Mesendoderm (in vitro differentiated cells): ENCODE results near the gene IRS1.
A peak's percentile ranks its signal among the peaks of the same experiment; 100 is the strongest.

Experiments used
- DNase-seq: peaks from one replicate; pipeline ENCODE4 v3.0.0; 2013
- H2AK5ac ChIP-seq: 2 replicates; pipeline ENCODE4 v1.6.1; 2013; ENCODE audit warnings: low read length, inconsistent platforms
- H2BK120ac ChIP-seq: 2 replicates; pipeline ENCODE4 v1.6.1; 2013; ENCODE audit warnings: low read depth, mild to moderate bottlenecking, low read length, moderate library complexity, mixed read lengths
- H2BK15ac ChIP-seq: replicated peaks from 2 replicates; pipeline ENCODE4 v1.6.1; 2013; ENCODE audit warnings: low read depth, mild to moderate bottlenecking, moderate library complexity
- H2BK5ac ChIP-seq: 2 replicates; pipeline ENCODE4 v1.6.1; 2013; ENCODE audit warnings: low read length, inconsistent platforms
- H3K18ac ChIP-seq: 2 replicates; pipeline ENCODE4 v1.6.1; 2013; ENCODE audit warnings: mild to moderate bottlenecking, low read length, mixed read lengths
- H3K23ac ChIP-seq: one replicate; pipeline ENCODE4 v1.6.1; 2013; ENCODE audit warnings: low read length
- H3K27ac ChIP-seq: 2 replicates; pipeline ENCODE4 v1.5.1; 2013; ENCODE audit warnings: low read depth, mild to moderate bottlenecking, inconsistent platforms, low read length, moderate library complexity
- H3K27me3 ChIP-seq: 2 replicates; pipeline ENCODE4 v1.6.1; 2013; ENCODE audit warnings: low read length, control low read depth, mild to moderate bottlenecking, inconsistent platforms; ENCODE audit not compliant: insufficient read depth, poor library complexity
- H3K36me3 ChIP-seq: 2 replicates; pipeline ENCODE4 v1.6.1; 2013; ENCODE audit warnings: low read length, inconsistent platforms; ENCODE audit not compliant: control insufficient read depth, insufficient read depth
- H3K4ac ChIP-seq: one replicate; pipeline ENCODE4 v1.6.1; 2013; ENCODE audit warnings: low read depth, mild to moderate bottlenecking, low read length, moderate library complexity
- H3K4me1 ChIP-seq: 2 replicates; pipeline ENCODE4 v1.6.1; 2013; ENCODE audit warnings: low read depth, low read length, inconsistent platforms; ENCODE audit not compliant: control insufficient read depth
- H3K4me2 ChIP-seq: 2 replicates; pipeline ENCODE4 v1.6.1; 2013; ENCODE audit warnings: low read length
- H3K4me3 ChIP-seq: 2 replicates; pipeline ENCODE4 v1.5.1; 2013; ENCODE audit warnings: mild to moderate bottlenecking, low read length
- H3K56ac ChIP-seq: one replicate; pipeline ENCODE4 v1.6.1; 2013; ENCODE audit warnings: low read length
- H3K79me1 ChIP-seq: 2 replicates; pipeline ENCODE4 v1.6.1; 2013; ENCODE audit warnings: low read length, inconsistent platforms
- H3K79me2 ChIP-seq: 2 replicates; pipeline ENCODE4 v1.6.1; 2013; ENCODE audit warnings: mild to moderate bottlenecking, low read length; ENCODE audit not compliant: control insufficient read depth, insufficient read depth
- H3K9ac ChIP-seq: 2 replicates; pipeline ENCODE4 v1.6.1; 2013; ENCODE audit warnings: low read length, inconsistent platforms
- H4K5ac ChIP-seq: one replicate; pipeline ENCODE4 v1.6.1; 2013; ENCODE audit warnings: low read length
- H4K8ac ChIP-seq: one replicate; pipeline ENCODE4 v1.6.1; 2013; ENCODE audit warnings: low read depth, mild to moderate bottlenecking, control low read depth, low read length, moderate library complexity
- WGBS: extraction: QIAGEN DNeasy Blood & Tissue Kit; methylation state at CpG from one replicate; pipeline ENCODE4 v1.1.7; 2013; ENCODE audit warnings: low lambda C conversion rate, missing lambda C conversion rate; ENCODE audit not compliant: insufficient coverage; ENCODE audit errors: extremely low coverage; 5-methylcytosine and 5-hydroxymethylcytosine counted together

The IRS1 gene

GRCh38 chr2:226797989-226798421 lies 1.6 kb downstream of the IRS1 start:
- Histone ChIP-seq H3K9ac (peak overlapping the region; percentile 84), H3K36me3 (peaks cover 2% of the 10 kb centered on the region), H3K4me3 (peak overlapping the region; percentile 19), H4K5ac (no peak overlapping the region), H3K79me2 (peaks cover 53% of the 10 kb centered on the region), H3K4ac (no peak overlapping the region), H3K4me2 (peak overlapping the region; percentile 83), H2BK15ac (no peak overlapping the region), H3K23ac (peak overlapping the region; percentile 72), H3K18ac (no peak overlapping the region), H3K56ac (peak overlapping the region; percentile 91), H3K27ac (no peak overlapping the region), H2BK120ac (no peak overlapping the region), H3K27me3 (no peaks in the 10 kb centered on the region), H2AK5ac (no peak overlapping the region), H3K4me1 (peaks cover 8% of the 10 kb centered on the region), H3K79me1 (peaks cover 7% of the 10 kb centered on the region), H4K8ac (no peak overlapping the region), H2BK5ac (peak overlapping the region; percentile 35)
- WGBS, result no CpG with 5 or more reads among the region's 23 CpGs
- no peak for DNase-seq

GRCh38 chr2:226797289-226797988 lies 2.2 kb downstream of the IRS1 start:
- Histone ChIP-seq H3K18ac (no peak overlapping the region), H3K9ac (peak overlapping the region; percentile 84), H2BK15ac (no peak overlapping the region), H3K4ac (no peak overlapping the region), H3K23ac (no peak overlapping the region), H3K79me2 (peaks cover 57% of the 10 kb centered on the region), H3K4me2 (peak overlapping the region; percentile 83), H2BK120ac (no peak overlapping the region), H3K4me3 (no peak overlapping the region), H3K4me1 (peaks cover 11% of the 10 kb centered on the region), H4K5ac (no peak overlapping the region), H3K56ac (peak overlapping the region; percentile 91), H3K27ac (no peak overlapping the region), H4K8ac (no peak overlapping the region), H3K27me3 (no peaks in the 10 kb centered on the region), H2BK5ac (no peak overlapping the region), H3K36me3 (peaks cover 2% of the 10 kb centered on the region), H3K79me1 (peaks cover 9% of the 10 kb centered on the region), H2AK5ac (no peak overlapping the region)
- DNase-seq, result no peak
- no CpG with 5 or more reads among the region's 50 CpGs for WGBS

GRCh38 chr2:226796840-226797288 lies 2.8 kb downstream of the IRS1 start:
- Histone ChIP-seq H3K79me1 (peaks cover 9% of the 10 kb centered on the region), H2BK120ac (no peak overlapping the region), H2BK15ac (no peak overlapping the region), H3K9ac (no peak overlapping the region), H3K79me2 (peaks cover 60% of the 10 kb centered on the region), H3K4ac (no peak overlapping the region), H3K4me3 (no peak overlapping the region), H3K27me3 (no peaks in the 10 kb centered on the region), H4K8ac (no peak overlapping the region), H3K4me2 (no peak overlapping the region), H3K4me1 (peaks cover 11% of the 10 kb centered on the region), H3K18ac (no peak overlapping the region), H4K5ac (no peak overlapping the region), H2AK5ac (no peak overlapping the region), H3K23ac (no peak overlapping the region), H2BK5ac (no peak overlapping the region), H3K27ac (no peak overlapping the region), H3K56ac (peak overlapping the region; percentile 6), H3K36me3 (peaks cover 2% of the 10 kb centered on the region)
- no CpG with 5 or more reads among the region's 17 CpGs for WGBS
- peak; percentile 33 for DNase-seq

GRCh38 chr2:226796012-226796839 lies 3.4 kb downstream of the IRS1 start:
- Histone ChIP-seq H4K5ac (no peak overlapping the region), H2BK15ac (no peak overlapping the region), H3K4me1 (peaks cover 11% of the 10 kb centered on the region), H3K18ac (no peak overlapping the region), H3K27ac (no peak overlapping the region), H3K9ac (no peak overlapping the region), H3K79me2 (peaks cover 60% of the 10 kb centered on the region), H3K36me3 (peaks cover 2% of the 10 kb centered on the region), H3K56ac (peak overlapping the region; percentile 52), H3K79me1 (peaks cover 9% of the 10 kb centered on the region), H4K8ac (no peak overlapping the region), H2BK5ac (no peak overlapping the region), H2BK120ac (no peak overlapping the region), H2AK5ac (no peak overlapping the region), H3K4me2 (no peak overlapping the region), H3K23ac (peak overlapping the region; percentile 57), H3K4ac (no peak overlapping the region), H3K27me3 (no peaks in the 10 kb centered on the region), H3K4me3 (no peak overlapping the region)
- no CpG with 5 or more reads among the region's 25 CpGs for WGBS
- DNase-seq, result no peak

GRCh38 chr2:226795281-226796011 lies 4.2 kb downstream of the IRS1 start:
- H4K5ac ChIP-seq, result no peak overlapping the region
- H3K27me3 ChIP-seq, result no peaks in the 10 kb centered on the region
- DNase-seq, result no peak
- no peak overlapping the region for H3K27ac ChIP-seq
- H3K79me2 ChIP-seq, result peaks cover 60% of the 10 kb centered on the region
- no peak overlapping the region for H2BK15ac ChIP-seq
- no peak overlapping the region for H4K8ac ChIP-seq
- peak overlapping the region; percentile 23 for H3K9ac ChIP-seq
- no peak overlapping the region for H2BK120ac ChIP-seq
- H3K23ac ChIP-seq, result peak overlapping the region; percentile 1
- H3K4me1 ChIP-seq, result peaks cover 8% of the 10 kb centered on the region
- H3K79me1 ChIP-seq, result peaks cover 9% of the 10 kb centered on the region
- H3K18ac ChIP-seq, result no peak overlapping the region
- no peak overlapping the region for H3K4ac ChIP-seq
- peak overlapping the region; percentile 24 for H3K4me2 ChIP-seq
- no CpG with 5 or more reads among the region's 26 CpGs for WGBS
- H3K4me3 ChIP-seq, result no peak overlapping the region
- peak overlapping the region; percentile 66 for H3K56ac ChIP-seq
- H3K36me3 ChIP-seq, result peaks cover 2% of the 10 kb centered on the region
- H2BK5ac ChIP-seq, result no peak overlapping the region
- H2AK5ac ChIP-seq, result no peak overlapping the region
